Thyroid gland (tissue), 4 donors: ENCODE measurements around the gene HIVEP3. TPM values are rescaled to one million over a fixed set of nuclear protein-coding genes. Genes with fewer than 3 reads are reported as not detected.

Experiments
- DNase-seq, 2 donors: peaks; one replicate each; pipeline ENCODE4 v3.0.0-alpha.2; 2019
- H3K27ac ChIP-seq, 3 donors: fragments of 200-600 bp; sonication (generic); 1 replicate in 2 of 3; 2 replicates in 1 of 3; pipeline ENCODE4 v1.5.1; 2016 to 2019; ENCODE audit warnings: mild to moderate bottlenecking in 1 of 3, moderate library complexity in 1 of 3
- H3K27me3 ChIP-seq: fragments of 200-600 bp; sonication (generic); one replicate; pipeline ENCODE4 v1.5.1; 2019
- H3K36me3 ChIP-seq, 2 donors: fragments of 200-600 bp; sonication (generic); one replicate each; pipeline ENCODE4 v1.5.1; 2016 to 2019
- H3K4me1 ChIP-seq, 2 donors: fragments of 200-600 bp; sonication (generic); one replicate each; pipeline ENCODE4 v1.5.1; 2017 to 2019
- H3K4me3 ChIP-seq, 3 donors: fragments of 200-600 bp; sonication (generic); replicated peaks in 1 of 3; 1 replicate in 2 of 3; 2 replicates in 1 of 3; pipeline ENCODE4 v1.5.1; 2016; ENCODE audit warnings: mild to moderate bottlenecking in 1 of 3
- H3K9me3 ChIP-seq: fragments of 200-600 bp; sonication (generic); one replicate; pipeline ENCODE4 v1.5.1; 2017
- CTCF ChIP-seq, 6 experiments: fragments of 200-600 bp in 3 of 6; fragments of 450-650 bp in 3 of 6; sonication (generic) in 3 of 6; IDR thresholded peaks; one replicate each; pipeline ENCODE4 v1.5.1; 2016 to 2019; ENCODE audit warnings: antibody characterized with exemption in 6 of 6, mild to moderate bottlenecking in 2 of 6, inconsistent platforms in 1 of 6, moderate library complexity in 1 of 6
- POLR2A ChIP-seq, 2 donors: fragments of 450-650 bp; IDR thresholded peaks; one replicate each; pipeline ENCODE4 v1.6.1; 2017; ENCODE audit warnings: antibody characterized with exemption in 2 of 2, mild to moderate bottlenecking in 2 of 2, moderate library complexity in 1 of 2
- WGBS, 2 donors: methylation state at CpG; one replicate each; pipeline ENCODE4 v1.1.5; 2017; 5-methylcytosine and 5-hydroxymethylcytosine counted together
- intact Hi-C: fragments of 100-400 bp; cut with DNase I; formaldehyde crosslinking; loops from one replicate; pipeline ENCODE4 v1.15.1; 2023
- total RNA-seq, 4 donors: library from RNA; depleted of rRNA; stranded (reverse); fragments of >200 nt; gene quantifications; one replicate each; pipeline ENCODE4 v1.2.3, GENCODE V29; 2016

The HIVEP3 gene
- total RNA-seq, 4 donors from 2014 or later = 9.7 to 13.5 (median 12.5) TPM

- Histone ChIP-seq H3K4me3 (no peak overlapping the region), H3K36me3 (no peaks in the 10 kb centered on the region), H3K27ac (no peak overlapping the region), H3K9me3 (no peaks in the 10 kb centered on the region), H3K4me1 (peaks cover 5 to 6% of the 10 kb centered on the region in 2 donors), H3K27me3 (no peaks in the 10 kb centered on the region)
- 93 to 98% methylated on average over 13 to 14 of the region's 14 CpGs for WGBS, 2 donors
- TF ChIP-seq POLR2A (IDR thresholded peaks at IDR 0.05) (no peak), CTCF (IDR thresholded peaks at IDR 0.05) (no peak)
- intact Hi-C loops = no loop called here
- DNase-seq = no peak
Measured at GRCh38 chr1:41632781-41633575, 285.7 kb downstream of the HIVEP3 start.

DNA sequence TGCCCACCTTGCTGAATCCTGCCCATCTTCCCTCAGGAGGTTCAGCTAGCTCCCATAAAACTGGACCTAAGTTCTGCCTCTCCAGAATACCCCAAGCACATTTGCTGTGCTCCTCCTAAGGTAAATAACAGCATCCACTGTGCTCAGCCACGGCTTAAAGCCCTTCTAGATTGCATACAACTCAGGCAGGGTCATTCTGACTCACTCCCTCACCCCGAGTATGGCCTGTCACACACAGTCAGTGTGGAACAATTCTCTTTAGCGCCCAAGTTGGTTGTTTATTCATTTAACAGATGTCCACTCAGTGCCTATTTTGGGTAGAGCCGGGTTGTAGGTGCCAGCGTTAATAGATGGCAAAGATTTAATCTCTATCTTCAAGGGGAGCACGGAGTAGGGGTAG is 286.8 kb downstream of the HIVEP3 start:
- intact Hi-C loops = no loop called here
- H3K4me1 ChIP-seq = peaks cover 5 to 6% of the 10 kb centered on the region in 2 donors
- no peak overlapping the region for H3K4me3 ChIP-seq
- H3K36me3 ChIP-seq = no peaks in the 10 kb centered on the region
- H3K9me3 ChIP-seq = no peaks in the 10 kb centered on the region
- no peaks in the 10 kb centered on the region for H3K27me3 ChIP-seq
- WGBS, 2 donors = 82 to 98% methylated on average over 6 of the region's 6 CpGs
- TF ChIP-seq CTCF (IDR thresholded peaks at IDR 0.05) (no peak), POLR2A (IDR thresholded peaks at IDR 0.05) (no peak)
- H3K27ac ChIP-seq = no peak overlapping the region
- DNase-seq = no peak

DNA sequence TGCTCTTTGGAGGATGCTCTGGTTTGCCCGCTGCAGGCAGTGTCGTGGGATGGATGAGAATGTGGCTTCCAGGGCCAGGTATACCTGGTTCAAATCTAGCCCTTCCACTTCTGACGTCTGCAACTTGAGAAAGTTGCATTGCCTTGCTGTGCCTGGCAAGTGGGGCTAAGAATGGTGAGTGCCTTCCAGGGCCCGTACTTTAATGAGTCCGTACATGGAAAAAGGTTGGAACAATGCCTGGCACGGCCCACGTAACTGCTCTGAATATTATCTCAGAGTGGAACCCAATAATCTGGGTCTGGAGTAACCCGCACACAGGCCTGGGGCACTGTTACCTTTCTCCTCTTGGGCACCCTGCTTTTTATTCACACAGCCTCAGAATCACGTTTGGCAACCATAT is 287.6 kb downstream of the HIVEP3 start:
- WGBS, 2 donors = 92 to 94% methylated on average over 9 of the region's 9 CpGs
- no peaks in the 10 kb centered on the region for H3K36me3 ChIP-seq
- H3K27ac ChIP-seq = no peak overlapping the region
- intact Hi-C loops = no loop called here
- peaks cover 5 to 6% of the 10 kb centered on the region in 2 donors for H3K4me1 ChIP-seq
- H3K9me3 ChIP-seq = no peaks in the 10 kb centered on the region
- H3K4me3 ChIP-seq = no peak overlapping the region
- TF ChIP-seq CTCF (IDR thresholded peaks at IDR 0.05) (no peak), POLR2A (IDR thresholded peaks at IDR 0.05) (no peak)
- H3K27me3 ChIP-seq = no peaks in the 10 kb centered on the region
- DNase-seq = no peak

- intact Hi-C loops = no loop called here
- Histone ChIP-seq H3K36me3 (no peaks in the 10 kb centered on the region), H3K27me3 (no peaks in the 10 kb centered on the region), H3K27ac (no peak overlapping the region), H3K9me3 (no peaks in the 10 kb centered on the region), H3K4me1 (peaks cover 5 to 6% of the 10 kb centered on the region in 2 donors), H3K4me3 (no peak overlapping the region)
- DNase-seq = no peak
- TF ChIP-seq POLR2A (IDR thresholded peaks at IDR 0.05) (no peak), CTCF (IDR thresholded peaks at IDR 0.05) (no peak)
- 70 to 75% methylated on average over 9 of the region's 9 CpGs for WGBS, 2 donors
Measured at GRCh38 chr1:41629571-41629970, 289.2 kb downstream of the HIVEP3 start.

DNA sequence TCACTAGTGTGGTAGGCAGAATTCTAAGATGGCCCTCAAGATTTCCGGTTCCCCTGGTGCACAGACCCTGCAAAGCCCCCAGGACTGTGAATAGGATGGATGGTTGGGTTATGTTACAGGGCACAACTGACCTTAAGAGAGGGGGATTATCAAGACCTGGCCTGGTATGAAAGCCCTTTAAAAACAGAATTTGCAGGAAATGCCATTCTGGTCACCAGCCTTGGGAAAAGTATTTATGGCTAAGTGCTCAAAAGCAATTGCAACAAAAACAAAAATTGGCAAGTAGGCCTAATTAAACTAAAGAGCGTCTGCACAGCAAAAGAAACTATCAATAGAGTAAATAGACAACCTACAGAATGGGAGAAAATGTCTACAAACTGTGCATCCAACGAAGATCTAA is 289.6 kb downstream of the HIVEP3 start:
- Histone ChIP-seq H3K27ac (no peak overlapping the region), H3K27me3 (no peaks in the 10 kb centered on the region), H3K9me3 (no peaks in the 10 kb centered on the region), H3K4me1 (peaks cover 5 to 6% of the 10 kb centered on the region in 2 donors), H3K4me3 (no peak overlapping the region), H3K36me3 (no peaks in the 10 kb centered on the region)
- DNase-seq = no peak
- intact Hi-C loops = no loop called here
- TF ChIP-seq POLR2A (IDR thresholded peaks at IDR 0.05) (no peak), CTCF (IDR thresholded peaks at IDR 0.05) (no peak)
- 76 to 84% methylated on average over 3 of the region's 3 CpGs for WGBS, 2 donors
